Neural progenitor cell (in vitro differentiated cells): ENCODE measurements around the gene CKB.

ENCODE experiments used
- EZH2 ChIP-seq: fragments of 200-600 bp; sonication (generic); IDR thresholded peaks from 2 replicates; pipeline ENCODE4 v1.6.1; 2017; ENCODE audit warnings: antibody characterized with exemption, mild to moderate bottlenecking, moderate library complexity
- EZH2phosphoT487 ChIP-seq: fragments of 200-600 bp; sonication (generic); IDR thresholded peaks from 2 replicates; pipeline ENCODE4 v1.6.1; 2017; ENCODE audit warnings: antibody characterized with exemption
- TF ChIP-seq, protein P1 (sequence below): fragments of 200-600 bp; sonication (generic); IDR thresholded peaks from 2 replicates; pipeline ENCODE4 v1.5.1; 2017; ENCODE audit warnings: antibody characterized with exemption, mild to moderate bottlenecking

DNA sequence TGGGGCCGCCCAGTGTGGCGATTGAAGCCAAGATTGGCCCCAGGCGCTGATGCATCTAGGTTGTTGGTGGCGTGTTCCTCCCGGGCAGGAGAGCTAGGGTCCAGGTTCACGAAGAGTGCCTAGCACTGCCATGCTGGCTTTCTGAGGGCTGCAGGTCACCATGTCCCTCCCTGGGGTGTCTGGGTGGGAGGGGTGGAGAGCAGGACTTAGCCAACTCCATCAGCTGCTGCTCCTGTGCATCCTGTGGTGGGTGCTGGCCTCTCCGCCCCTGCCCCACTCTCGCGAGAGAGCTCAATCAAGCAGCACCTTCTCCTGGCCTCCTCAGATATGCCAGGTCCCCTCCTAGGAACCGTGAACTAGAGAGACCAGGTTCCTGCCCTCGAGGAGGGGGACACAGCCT lies 8.2 kb upstream of the CKB start:
- TF ChIP-seq, protein P1, sequence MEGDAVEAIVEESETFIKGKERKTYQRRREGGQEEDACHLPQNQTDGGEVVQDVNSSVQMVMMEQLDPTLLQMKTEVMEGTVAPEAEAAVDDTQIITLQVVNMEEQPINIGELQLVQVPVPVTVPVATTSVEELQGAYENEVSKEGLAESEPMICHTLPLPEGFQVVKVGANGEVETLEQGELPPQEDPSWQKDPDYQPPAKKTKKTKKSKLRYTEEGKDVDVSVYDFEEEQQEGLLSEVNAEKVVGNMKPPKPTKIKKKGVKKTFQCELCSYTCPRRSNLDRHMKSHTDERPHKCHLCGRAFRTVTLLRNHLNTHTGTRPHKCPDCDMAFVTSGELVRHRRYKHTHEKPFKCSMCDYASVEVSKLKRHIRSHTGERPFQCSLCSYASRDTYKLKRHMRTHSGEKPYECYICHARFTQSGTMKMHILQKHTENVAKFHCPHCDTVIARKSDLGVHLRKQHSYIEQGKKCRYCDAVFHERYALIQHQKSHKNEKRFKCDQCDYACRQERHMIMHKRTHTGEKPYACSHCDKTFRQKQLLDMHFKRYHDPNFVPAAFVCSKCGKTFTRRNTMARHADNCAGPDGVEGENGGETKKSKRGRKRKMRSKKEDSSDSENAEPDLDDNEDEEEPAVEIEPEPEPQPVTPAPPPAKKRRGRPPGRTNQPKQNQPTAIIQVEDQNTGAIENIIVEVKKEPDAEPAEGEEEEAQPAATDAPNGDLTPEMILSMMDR = no peak
- TF ChIP-seq EZH2 (no peak), EZH2phosphoT487 (no peak)
